HepG2 (cell line): ENCODE results near the gene EIF3L. TPM values are rescaled to one million over a fixed set of nuclear protein-coding genes. Genes with fewer than 3 reads are reported as not detected.

ENCODE experiments used
- CEBPB ChIP-seq: IDR thresholded peaks from 2 replicates; pipeline ENCODE4 v1.6.1; 2011; ENCODE audit warnings: low read depth, low read length, improper control_type of control experiment, borderline replicate concordance
- HNRNPL ChIP-seq: fragments of 200-400 bp; formaldehyde crosslinking; IDR thresholded peaks from 2 replicates; pipeline ENCODE4 v1.6.1; 2017; ENCODE audit warnings: mild to moderate bottlenecking, low read depth, low read length
- HNRNPLL ChIP-seq: fragments of 200-400 bp; formaldehyde crosslinking; IDR thresholded peaks from 2 replicates; pipeline ENCODE4 v1.6.1; 2017; ENCODE audit warnings: mild to moderate bottlenecking, low read depth, low read length; ENCODE audit not compliant: poor library complexity, severe bottlenecking
- RXRB ChIP-seq: IDR thresholded peaks from 2 replicates; pipeline ENCODE4 v1.6.1; 2016; ENCODE audit warnings: borderline replicate concordance, missing genetic modification reagents, missing compliant biosample characterization
- SAP130 ChIP-seq: IDR thresholded peaks from 2 replicates; pipeline ENCODE4 v1.6.1; 2016; ENCODE audit warnings: low read depth
- SPEN ChIP-seq: sonication (generic); formaldehyde crosslinking; IDR thresholded peaks from 2 replicates; pipeline ENCODE4 v1.5.1; 2020; ENCODE audit warnings: low read depth, mild to moderate bottlenecking, missing genetic modification reagents
- TOE1 ChIP-seq: sonication (generic); formaldehyde crosslinking; IDR thresholded peaks from 2 replicates; pipeline ENCODE4 v1.4.0; 2020; ENCODE audit warnings: mild to moderate bottlenecking, missing genetic modification reagents
- ZNF605 ChIP-seq: sonication (generic); formaldehyde crosslinking; IDR thresholded peaks from 2 replicates; pipeline ENCODE4 v1.8.0; 2022; ENCODE audit warnings: mild to moderate bottlenecking, missing genetic modification reagents
- ZNF607 ChIP-seq: sonication (generic); formaldehyde crosslinking; IDR thresholded peaks from 2 replicates; pipeline ENCODE4 v1.5.1; 2020; ENCODE audit warnings: missing genetic modification reagents, mild to moderate bottlenecking, borderline replicate concordance
- polyA plus RNA-seq, 8 experiments: library from polyadenylated mRNA; depleted of rRNA in 3 of 8; stranded (reverse) in 7 of 8; unstranded in 1 of 8; fragments of >200 nt; fragmentation: Illumina TruSeq in 4 of 8; extraction: Trizol in 4 of 8; gene quantifications; 2 replicates each; pipeline versions ENCODE4 v1.2.1 to v1.2.3, GENCODE V29; 2011 to 2016; ENCODE audit warnings: low read depth in 4 of 8, missing spikeins in 1 of 8, mixed read lengths in 1 of 8; ENCODE audit not compliant: insufficient read depth in 1 of 8
- total RNA-seq, 5 experiments: library from RNA; depleted of rRNA; stranded (reverse); fragments of >200 nt; fragmentation: Illumina TruSeq; extraction: Trizol; gene quantifications; 2 replicates each; pipeline ENCODE4 v1.2.3, GENCODE V29; 2016; ENCODE audit warnings: low read depth in 1 of 5
- TF ChIP-seq, protein P1 (sequence below): sonication (generic); formaldehyde crosslinking; IDR thresholded peaks from 2 replicates; pipeline ENCODE4 v1.4.0; 2020; ENCODE audit warnings: missing genetic modification reagents
- TF ChIP-seq, protein P2 (sequence below): sonication (generic); formaldehyde crosslinking; IDR thresholded peaks from 2 replicates; pipeline ENCODE4 v1.9.0; 2022; ENCODE audit warnings: low read depth, missing genetic modification reagents
- TF ChIP-seq, protein P3 (sequence below): sonication (generic); formaldehyde crosslinking; conservative IDR thresholded peaks from 2 replicates; pipeline ENCODE4 v1.8.0; 2022; ENCODE audit warnings: mild to moderate bottlenecking, moderate library complexity, missing genetic modification reagents
- TF ChIP-seq, protein P4 (sequence below): IDR thresholded peaks from 2 replicates; pipeline ENCODE4 v1.6.1; 2012; ENCODE audit warnings: inconsistent platforms
- TF ChIP-seq, protein P5 (sequence below): sonication (generic); formaldehyde crosslinking; IDR thresholded peaks from 2 replicates; pipeline ENCODE4 v1.5.0; 2020; ENCODE audit warnings: mild to moderate bottlenecking, missing genetic modification reagents
- TF ChIP-seq, protein P6 (sequence below): sonication (generic); formaldehyde crosslinking; IDR thresholded peaks from 2 replicates; pipeline ENCODE4 v1.8.1; 2023; ENCODE audit warnings: mild to moderate bottlenecking, moderate library complexity, missing genetic modification reagents
- TF ChIP-seq, protein P7 (sequence below): sonication (generic); formaldehyde crosslinking; conservative IDR thresholded peaks from 2 replicates; pipeline ENCODE4 v1.4.0; 2020; ENCODE audit warnings: missing genetic modification reagents

The EIF3L gene
- total and polyA plus RNA-seq, 2 of the 13 experiments (the other 11 are each of a cell fraction or from before 2014, with no cell fraction given) = 514 to 793 TPM

DNA sequence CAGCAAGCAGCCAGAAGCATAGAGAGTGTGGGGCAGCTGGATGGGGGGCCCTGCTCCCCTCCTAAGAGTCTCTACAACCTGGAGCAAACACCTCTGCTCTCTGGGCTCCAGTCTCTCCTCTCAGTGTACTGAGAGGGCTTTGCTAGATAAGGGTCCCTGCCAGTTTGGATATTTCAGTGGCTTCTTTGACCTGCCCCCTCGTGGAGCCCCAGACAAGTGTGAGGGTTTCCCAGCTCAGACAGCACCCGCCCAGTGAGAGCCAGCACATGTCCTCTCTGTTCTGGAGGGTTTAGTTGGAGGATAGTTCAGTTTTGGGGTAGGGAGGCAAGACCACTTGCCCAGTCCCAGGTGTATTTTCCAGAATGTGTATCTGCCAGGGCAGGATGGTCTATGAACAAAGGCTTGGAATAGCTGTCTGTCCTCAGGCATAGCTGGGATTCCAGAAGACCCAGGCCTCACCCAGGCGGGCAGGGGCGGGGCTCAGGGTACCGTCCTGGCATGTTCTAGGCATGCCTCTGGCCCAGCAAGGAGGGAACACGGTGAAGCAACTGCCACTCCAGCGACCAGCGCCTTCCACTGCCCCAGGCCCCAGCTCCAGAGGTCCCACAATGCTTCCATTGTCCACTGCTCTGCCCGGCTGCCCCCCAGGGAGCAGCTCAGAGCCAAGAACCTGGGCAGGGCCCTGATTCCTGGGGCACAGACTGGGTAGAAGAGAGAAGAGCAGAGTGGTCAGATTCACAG is 49.4 kb downstream of the EIF3L start (continued):
- TF ChIP-seq, protein P1, sequence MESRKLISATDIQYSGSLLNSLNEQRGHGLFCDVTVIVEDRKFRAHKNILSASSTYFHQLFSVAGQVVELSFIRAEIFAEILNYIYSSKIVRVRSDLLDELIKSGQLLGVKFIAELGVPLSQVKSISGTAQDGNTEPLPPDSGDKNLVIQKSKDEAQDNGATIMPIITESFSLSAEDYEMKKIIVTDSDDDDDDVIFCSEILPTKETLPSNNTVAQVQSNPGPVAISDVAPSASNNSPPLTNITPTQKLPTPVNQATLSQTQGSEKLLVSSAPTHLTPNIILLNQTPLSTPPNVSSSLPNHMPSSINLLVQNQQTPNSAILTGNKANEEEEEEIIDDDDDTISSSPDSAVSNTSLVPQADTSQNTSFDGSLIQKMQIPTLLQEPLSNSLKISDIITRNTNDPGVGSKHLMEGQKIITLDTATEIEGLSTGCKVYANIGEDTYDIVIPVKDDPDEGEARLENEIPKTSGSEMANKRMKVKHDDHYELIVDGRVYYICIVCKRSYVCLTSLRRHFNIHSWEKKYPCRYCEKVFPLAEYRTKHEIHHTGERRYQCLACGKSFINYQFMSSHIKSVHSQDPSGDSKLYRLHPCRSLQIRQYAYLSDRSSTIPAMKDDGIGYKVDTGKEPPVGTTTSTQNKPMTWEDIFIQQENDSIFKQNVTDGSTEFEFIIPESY = peak; percentile 35; the same call in 1 of the 2 replicates
- TF ChIP-seq, protein P2, sequence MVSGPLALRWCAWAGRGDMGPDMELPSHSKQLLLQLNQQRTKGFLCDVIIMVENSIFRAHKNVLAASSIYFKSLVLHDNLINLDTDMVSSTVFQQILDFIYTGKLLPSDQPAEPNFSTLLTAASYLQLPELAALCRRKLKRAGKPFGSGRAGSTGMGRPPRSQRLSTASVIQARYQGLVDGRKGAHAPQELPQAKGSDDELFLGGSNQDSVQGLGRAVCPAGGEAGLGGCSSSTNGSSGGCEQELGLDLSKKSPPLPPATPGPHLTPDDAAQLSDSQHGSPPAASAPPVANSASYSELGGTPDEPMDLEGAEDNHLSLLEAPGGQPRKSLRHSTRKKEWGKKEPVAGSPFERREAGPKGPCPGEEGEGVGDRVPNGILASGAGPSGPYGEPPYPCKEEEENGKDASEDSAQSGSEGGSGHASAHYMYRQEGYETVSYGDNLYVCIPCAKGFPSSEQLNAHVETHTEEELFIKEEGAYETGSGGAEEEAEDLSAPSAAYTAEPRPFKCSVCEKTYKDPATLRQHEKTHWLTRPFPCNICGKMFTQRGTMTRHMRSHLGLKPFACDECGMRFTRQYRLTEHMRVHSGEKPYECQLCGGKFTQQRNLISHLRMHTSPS (CRISPR knock-in tag) = peak; percentile 93
- no peak for TF ChIP-seq ZNF607 (CRISPR knock-in tag)
- TF ChIP-seq, protein P3, sequence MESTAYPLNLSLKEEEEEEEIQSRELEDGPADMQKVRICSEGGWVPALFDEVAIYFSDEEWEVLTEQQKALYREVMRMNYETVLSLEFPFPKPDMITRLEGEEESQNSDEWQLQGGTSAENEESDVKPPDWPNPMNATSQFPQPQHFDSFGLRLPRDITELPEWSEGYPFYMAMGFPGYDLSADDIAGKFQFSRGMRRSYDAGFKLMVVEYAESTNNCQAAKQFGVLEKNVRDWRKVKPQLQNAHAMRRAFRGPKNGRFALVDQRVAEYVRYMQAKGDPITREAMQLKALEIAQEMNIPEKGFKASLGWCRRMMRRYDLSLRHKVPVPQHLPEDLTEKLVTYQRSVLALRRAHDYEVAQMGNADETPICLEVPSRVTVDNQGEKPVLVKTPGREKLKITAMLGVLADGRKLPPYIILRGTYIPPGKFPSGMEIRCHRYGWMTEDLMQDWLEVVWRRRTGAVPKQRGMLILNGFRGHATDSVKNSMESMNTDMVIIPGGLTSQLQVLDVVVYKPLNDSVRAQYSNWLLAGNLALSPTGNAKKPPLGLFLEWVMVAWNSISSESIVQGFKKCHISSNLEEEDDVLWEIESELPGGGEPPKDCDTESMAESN (CRISPR knock-in tag) = 0 out of 2 replicates have a peak, but pooled peaks have one; percentile 20
- 0 out of 2 replicates have a peak, but pooled peaks have one; percentile 19 for TF ChIP-seq SAP130 (CRISPR knock-in tag)
- TF ChIP-seq, protein P4, sequence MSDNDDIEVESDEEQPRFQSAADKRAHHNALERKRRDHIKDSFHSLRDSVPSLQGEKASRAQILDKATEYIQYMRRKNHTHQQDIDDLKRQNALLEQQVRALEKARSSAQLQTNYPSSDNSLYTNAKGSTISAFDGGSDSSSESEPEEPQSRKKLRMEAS = no peak; the same call in 1 of the 2 replicates
- TF ChIP-seq HNRNPL = peak; percentile 98
- TF ChIP-seq, protein P5, sequence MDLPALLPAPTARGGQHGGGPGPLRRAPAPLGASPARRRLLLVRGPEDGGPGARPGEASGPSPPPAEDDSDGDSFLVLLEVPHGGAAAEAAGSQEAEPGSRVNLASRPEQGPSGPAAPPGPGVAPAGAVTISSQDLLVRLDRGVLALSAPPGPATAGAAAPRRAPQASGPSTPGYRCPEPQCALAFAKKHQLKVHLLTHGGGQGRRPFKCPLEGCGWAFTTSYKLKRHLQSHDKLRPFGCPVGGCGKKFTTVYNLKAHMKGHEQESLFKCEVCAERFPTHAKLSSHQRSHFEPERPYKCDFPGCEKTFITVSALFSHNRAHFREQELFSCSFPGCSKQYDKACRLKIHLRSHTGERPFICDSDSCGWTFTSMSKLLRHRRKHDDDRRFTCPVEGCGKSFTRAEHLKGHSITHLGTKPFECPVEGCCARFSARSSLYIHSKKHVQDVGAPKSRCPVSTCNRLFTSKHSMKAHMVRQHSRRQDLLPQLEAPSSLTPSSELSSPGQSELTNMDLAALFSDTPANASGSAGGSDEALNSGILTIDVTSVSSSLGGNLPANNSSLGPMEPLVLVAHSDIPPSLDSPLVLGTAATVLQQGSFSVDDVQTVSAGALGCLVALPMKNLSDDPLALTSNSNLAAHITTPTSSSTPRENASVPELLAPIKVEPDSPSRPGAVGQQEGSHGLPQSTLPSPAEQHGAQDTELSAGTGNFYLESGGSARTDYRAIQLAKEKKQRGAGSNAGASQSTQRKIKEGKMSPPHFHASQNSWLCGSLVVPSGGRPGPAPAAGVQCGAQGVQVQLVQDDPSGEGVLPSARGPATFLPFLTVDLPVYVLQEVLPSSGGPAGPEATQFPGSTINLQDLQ (CRISPR knock-in tag) = peak; percentile 69; the same call in 1 of the 2 replicates
- TF ChIP-seq RXRB (CRISPR knock-in tag) = 0 out of 2 replicates have a peak, but pooled peaks have one; percentile 13
- TF ChIP-seq, protein P6, sequence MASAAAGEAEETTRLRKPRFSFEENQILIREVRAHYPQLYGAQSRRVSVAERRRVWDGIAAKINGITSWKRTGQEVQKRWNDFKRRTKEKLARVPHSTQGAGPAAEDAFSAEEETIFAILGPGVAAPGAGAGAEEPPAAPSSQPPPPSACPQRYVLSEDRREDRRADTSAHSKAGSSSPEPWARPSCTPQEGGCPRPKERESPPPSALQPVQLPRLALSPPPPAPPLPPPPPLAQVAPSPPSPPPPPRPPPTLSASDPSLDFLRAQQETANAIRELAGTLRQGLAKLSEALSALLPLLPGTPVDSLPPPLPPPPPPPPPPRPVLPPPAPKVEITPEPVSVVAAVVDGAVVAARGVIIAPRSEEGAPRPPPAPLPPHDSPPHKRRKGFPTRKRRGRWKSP = 0 out of 2 replicates have a peak, but pooled peaks have one; percentile 21
- TF ChIP-seq TOE1 (CRISPR knock-in tag) = no peak
- no peak for TF ChIP-seq SPEN (CRISPR knock-in tag)
- TF ChIP-seq CEBPB = peak; percentile 48; the same call in 1 of the 2 replicates
- TF ChIP-seq ZNF605 (CRISPR knock-in tag) = peak; percentile 37; the same call in 1 of the 2 replicates
- peak; percentile 32 for TF ChIP-seq HNRNPLL
- TF ChIP-seq, protein P7, sequence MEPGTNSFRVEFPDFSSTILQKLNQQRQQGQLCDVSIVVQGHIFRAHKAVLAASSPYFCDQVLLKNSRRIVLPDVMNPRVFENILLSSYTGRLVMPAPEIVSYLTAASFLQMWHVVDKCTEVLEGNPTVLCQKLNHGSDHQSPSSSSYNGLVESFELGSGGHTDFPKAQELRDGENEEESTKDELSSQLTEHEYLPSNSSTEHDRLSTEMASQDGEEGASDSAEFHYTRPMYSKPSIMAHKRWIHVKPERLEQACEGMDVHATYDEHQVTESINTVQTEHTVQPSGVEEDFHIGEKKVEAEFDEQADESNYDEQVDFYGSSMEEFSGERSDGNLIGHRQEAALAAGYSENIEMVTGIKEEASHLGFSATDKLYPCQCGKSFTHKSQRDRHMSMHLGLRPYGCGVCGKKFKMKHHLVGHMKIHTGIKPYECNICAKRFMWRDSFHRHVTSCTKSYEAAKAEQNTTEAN (CRISPR knock-in tag) = 0 out of 2 replicates have a peak, but pooled peaks have one; percentile 12
